Suppressor macrophage treated with lipopolysaccharide for 4 hours (primary cell): ENCODE data around the gene ZBTB4.
"Not testable (repeated sequence)": the region's sequence is repeated elsewhere in the genome, so short reads cannot be mapped to it uniquely, and the experiment has no call there.

Experiments used
- DNase-seq: peaks from one replicate; pipeline ENCODE4 v3.0.0-alpha.2; 2020

The ZBTB4 gene

DNA sequence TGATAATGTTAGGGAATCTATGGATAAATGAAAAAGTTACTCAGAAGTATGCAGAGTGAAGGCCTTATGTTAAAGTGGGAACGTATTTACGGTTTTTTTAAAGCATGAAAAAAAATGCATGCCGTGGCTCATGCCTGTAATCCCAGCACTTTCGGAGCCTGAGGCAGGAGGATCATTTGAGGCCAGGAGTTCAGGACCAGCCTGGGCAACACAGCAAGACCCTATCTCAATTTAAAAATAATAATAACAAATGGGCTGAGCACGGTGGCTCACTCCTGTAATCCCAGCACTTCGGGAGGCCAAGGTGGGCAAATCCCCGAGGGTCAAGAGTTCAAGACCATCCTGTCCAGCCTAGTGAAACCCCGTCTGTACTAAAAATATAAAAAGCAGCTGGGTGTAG, 10.7 kb upstream of the ZBTB4 start:
- no peak for DNase-seq

DNA sequence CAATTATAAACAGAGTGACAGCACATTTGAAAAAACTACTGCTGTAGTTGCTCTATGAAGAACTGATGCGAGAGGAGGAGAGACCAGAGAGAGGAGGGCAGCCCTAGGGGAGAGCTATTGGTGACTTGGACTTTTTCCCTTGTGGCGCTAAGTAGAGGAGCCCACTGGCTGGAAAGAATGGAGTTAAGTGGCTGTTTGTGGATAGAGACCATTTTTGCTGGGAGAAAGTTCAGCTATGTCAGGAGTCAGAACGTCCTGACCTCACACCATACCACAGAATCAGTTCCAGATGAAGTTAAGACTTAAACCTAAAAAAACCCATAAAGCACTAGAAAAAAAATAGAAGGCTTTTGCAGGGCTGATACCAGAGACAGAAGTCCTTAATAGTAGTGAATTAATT, 6.8 kb upstream of the ZBTB4 start:
- no peak for DNase-seq

DNA sequence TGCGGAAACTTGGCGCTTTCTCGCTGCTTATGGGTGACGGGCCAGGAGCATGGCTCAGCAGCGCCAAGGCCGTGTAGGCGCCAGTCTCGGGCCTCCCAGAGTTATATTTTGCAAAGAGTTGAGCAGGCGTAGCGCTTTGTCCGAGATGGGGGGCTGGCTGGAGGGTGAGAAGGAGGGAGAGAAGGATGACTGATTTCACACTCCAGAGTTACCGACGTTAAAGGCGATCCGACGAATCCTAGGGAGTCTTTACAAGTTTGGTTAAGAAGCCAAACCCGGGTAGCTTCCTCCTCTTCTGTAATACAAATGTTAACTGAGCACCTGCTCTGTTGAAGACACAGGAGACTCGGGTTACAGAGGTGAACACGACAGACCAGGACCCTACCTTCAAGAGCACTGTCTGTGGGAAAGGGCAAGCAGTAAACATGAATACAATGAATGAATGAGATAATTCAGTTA, 5.5 kb upstream of the ZBTB4 start:
- DNase-seq: no peak

DNA sequence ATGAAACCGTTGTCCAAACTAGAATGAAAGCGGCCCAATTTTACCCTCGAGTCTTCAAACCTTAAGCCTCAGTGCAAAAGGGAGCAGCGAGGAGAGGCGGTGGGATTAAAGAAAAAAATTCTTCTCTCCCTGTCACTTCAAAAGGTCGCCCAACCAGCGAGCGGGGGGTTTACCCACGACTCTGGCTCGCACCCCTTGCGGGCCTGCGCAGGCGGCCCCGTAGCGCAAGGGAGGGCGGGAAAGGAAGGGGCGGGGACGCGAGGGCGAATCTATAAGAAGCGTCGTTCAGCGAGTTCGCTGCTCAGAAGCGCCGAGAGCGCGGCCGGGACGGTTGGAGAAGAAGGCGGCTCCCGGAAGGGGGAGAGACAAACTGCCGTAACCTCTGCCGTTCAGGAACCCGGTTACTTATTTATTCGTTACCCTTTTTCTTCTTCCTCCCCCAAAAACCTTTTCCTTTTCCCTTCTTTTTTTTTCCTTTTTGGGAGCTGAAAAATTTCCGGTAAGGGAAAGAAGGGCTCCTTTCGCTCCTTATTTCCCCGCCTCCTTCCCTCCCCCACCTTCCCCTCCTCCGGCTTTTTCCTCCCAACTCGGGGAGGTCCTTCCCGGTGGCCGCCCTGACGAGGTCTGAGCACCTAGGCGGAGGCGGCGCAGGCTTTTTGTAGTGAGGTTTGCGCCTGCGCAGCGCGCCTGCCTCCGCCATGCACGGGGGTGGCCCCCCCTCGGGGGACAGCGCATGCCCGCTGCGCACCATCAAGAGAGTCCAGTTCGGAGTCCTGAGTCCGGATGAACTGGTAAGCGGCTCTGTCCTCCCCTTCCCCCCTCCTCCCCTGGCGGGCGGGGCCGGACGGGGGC, 4.9 kb upstream of the ZBTB4 start, which contains the start of gene POLR2A:
POLR2A (plus strand) TSS at position 300 of the 852 bp plus-strand sequence.
- DNase-seq: peak; percentile 99

DNA sequence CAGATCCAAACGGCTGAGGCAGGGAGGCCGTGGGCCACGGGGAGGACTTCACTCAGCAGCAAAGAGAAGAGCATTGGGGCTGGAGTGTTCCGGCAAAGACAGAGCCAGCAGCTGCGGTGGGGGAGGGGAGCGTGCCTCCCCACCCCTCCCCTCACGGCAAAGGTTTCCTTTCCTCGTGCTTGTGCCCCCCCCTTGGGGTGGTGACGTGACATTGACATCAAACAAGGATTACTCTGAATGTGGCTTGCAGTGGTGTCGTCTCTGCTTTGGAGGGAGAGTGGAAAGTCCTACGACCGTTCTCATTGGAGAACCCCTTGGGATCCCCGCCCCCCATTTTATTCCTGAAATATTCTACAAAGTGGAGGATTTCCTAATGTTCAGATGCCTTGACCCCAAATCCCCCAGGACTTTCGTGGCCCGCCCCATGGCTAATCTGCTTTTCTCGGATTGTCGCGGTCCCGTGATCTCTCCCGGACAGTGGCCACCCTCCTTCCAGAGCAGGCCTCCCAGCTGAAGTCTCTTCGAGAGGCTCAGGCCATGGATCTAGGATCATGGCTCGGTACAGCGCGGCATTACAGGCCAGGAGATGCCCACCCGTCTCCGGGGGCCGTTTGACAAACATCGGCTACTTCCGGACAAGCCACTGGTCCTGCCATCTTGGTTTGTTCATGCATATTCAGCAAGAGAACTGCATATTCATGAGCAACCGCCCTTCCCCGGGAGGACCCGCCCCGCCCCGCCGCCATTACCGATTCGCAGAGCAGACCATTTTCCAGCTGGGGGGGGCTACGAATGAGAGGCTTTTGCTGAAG, 4.0 kb upstream of the ZBTB4 start:
- peak; percentile 96 for DNase-seq

DNA sequence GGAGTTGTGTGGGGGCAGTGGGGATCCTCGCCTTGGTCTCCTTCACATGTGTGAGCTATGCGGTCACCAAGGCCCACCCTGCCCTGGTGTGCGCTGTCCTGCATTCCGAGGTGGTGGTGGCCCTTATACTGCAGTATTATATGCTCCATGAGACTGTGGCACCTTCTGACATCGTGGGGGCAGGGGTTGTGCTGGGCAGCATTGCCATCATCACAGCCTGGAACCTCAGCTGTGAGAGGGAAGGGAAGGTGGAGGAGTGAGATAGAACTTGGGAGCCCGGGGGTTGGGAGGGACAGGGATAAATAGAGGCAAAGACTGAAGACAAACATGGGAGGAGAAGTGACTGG, 3.3 kb upstream of the ZBTB4 start:
- not testable (repeated sequence) for DNase-seq

DNA sequence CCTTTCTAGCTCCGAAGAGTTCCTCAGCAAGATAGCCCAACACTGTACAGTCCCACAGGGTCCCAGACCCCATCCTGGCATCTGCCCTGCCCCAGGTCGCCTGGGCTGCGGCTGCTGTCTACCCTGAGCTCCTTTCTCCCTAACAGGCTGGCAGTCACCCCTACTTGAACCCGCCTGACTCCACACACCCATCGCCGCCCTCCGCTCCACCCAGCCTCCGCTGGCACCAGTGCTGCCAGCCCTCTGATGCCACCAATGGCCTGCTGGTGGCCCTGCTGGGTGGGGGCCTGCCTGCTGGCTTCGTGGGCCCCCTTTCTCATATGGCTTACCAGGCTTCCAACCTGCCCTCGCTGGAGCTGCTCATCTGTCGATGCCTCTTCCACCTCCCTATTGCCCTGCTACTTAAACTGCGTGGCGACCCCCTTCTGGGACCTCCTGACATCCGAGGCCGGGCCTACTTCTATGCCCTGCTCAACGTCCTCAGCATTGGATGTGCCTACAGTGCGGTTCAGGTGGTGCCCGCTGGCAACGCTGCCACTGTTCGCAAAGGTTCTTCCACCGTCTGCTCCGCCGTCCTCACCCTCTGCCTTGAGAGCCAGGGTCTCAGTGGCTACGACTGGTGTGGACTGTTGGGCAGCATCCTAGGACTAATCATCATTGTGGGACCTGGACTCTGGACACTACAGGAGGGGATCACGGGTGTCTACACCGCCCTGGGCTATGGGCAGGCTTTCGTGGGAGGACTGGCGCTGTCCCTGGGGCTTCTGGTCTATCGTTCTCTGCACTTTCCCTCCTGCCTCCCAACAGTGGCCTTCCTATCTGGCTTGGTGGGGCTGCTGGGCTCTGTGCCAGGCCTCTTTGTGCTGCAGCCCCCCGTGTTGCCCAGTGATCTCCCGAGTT, 2.7 kb upstream of the ZBTB4 start:
- not testable (repeated sequence) for DNase-seq

DNA sequence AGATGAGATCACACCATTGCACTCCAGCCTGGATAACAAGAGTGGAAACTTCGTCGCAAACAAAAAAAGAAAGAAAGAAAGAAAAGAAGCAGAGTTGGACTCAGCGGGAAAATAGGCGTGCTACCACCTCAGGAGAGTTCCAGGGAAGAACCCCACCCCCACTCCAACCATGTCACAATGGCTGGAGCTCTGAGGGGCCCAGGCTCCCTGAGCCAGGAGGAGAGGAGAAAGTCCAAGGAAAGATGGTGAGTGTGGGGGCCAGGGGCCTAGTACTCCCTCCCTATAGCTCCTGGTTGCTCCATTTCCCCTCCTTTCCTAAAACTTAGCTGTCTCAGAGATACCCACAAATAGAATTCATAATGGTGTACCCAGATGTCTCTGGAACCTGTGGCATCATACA, 1.8 kb upstream of the ZBTB4 start, which contains the start of gene SLC35G6:
SLC35G6 (plus strand) TSS at position 172 of the 400 bp plus-strand sequence; CDS start at position 243, 71 bp downstream.
- not testable (repeated sequence) for DNase-seq

DNA sequence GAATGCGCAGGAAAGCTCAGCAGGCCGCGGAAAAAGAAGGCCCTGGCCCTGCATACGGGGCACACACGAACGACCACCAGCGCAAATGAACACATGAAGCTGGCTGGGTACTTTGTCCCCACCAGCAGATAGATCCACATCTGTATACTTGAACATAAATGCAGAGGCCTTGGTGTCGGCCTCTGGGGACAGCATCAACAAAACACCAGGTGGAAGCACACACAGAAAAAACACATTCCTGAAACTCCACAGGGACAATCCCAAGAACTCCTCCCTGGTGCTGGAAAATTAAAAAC, 606 bp upstream of the ZBTB4 start:
- no peak for DNase-seq

DNA sequence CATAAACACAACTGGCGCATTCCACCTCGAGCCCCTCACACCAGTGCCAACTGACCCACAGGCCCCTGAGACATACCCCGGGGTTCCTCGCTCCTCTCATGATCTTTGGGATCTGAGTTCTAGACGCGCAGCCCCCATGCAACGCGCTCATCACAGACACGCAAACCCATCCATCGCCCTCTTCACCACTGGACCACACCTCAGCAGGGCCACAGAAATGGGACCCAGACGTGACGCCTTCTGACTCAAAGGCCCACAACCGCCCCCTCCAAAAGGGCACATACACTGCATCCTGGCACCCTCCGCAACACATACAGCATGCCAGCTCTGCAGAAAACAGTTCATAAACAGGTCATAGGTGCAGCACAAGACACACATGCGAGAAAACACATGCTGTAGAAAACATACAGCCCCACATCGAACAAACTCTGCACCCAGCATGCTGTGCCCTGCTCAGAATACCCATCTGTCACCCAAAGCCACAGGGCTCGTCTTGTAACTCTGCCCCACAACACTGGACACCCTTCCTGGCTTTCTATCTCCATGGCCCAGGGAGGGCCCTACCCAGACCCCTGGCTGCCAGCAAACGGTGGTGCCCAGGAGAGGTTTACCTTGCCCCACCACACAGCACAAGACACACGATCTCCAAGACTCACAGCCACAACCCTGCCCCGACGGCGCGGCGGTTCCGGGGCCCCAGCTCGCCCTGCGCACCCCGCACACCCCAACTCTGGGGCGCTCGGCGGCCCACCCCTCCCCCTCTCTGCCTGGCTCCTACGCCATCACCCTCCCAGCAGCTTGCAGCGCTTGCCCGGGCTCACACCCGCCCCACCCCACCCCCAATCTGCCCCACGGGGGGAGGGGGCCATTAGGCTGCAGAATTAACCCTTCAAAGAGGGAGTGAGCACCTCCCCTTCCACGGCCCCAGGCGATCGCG, 887 bp downstream of the ZBTB4 start:
- no peak for DNase-seq

DNA sequence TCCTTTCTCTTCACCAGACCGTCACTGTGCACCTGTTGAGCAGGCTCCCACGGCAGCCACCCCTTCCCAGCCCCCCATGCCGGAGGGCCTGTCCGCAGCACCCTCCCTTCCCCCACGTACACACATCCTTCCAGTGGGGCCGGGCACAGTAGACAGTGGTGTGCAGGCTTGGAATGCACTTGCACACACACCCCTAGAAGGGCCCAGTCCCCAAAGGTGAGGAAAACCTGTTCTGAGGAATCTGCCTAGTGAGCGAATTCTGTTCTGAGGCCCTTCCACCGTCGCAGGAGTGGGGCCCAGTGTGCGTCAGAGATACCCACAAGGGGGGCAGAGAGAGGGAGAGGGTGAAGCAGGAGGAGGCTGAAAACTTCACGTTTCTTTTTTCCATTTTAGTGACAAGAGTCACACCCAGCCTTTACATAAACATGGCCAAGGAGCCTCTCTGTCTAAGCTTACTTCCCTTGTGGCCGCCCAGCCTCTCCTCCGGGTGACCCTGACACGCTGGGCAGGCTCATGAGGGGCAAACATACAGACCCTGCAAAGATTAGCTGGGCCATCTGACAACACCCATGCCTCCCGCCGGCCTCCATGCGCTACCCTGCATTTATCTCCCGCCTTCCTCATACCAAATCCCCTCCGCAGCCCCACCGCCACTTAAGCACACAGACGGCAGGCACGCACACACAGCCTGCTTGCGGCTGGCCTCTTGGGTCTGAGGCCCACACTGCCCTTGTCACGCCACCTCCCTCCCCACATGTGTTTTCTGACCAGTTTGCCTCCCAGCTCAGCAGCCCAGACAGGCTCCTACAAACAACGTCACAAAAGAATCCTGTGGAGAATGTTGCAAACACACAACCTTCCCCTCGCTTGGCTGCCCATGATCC, 1.8 kb downstream of the ZBTB4 start:
- DNase-seq: peak; percentile 36

DNA sequence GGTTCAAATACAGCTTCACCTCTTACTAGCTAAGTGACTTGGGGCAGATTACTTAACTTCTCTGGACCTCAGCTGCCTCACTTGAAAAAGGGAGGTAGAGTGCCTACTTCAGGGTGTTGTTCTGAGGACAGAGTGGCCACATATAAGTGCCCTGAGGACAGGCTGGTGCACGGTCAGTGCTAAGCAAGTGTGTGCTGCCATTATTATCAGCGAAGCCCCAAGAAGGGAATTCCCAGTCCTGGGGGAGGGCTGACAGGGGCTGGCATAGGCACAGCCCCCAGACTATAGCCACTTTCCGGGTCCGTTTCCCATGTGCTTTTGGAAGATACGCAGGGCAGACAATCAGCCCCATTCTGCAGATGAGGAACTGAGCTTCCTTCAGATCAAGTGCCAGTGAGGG, 2.5 kb downstream of the ZBTB4 start:
- no peak for DNase-seq

DNA sequence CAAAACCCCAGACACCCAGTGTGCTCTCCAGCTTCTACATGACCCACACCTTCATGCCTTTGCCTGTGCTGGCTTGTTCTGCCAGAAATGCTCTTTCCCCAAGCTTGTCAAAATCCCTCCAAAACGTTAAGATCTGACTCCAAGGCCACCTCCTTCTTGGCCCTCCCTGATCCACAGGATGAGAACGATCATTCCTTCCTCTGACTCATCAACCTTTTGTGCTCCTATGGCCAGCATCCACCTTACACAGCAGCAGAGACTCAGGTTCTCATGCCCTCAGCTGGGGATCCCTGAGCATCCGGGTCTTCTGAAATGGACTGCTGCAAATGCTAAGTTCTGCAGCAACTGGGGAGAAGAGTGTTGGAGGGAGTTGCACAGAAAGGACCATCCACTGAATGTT, 2.9 kb downstream of the ZBTB4 start:
- DNase-seq: no peak

DNA sequence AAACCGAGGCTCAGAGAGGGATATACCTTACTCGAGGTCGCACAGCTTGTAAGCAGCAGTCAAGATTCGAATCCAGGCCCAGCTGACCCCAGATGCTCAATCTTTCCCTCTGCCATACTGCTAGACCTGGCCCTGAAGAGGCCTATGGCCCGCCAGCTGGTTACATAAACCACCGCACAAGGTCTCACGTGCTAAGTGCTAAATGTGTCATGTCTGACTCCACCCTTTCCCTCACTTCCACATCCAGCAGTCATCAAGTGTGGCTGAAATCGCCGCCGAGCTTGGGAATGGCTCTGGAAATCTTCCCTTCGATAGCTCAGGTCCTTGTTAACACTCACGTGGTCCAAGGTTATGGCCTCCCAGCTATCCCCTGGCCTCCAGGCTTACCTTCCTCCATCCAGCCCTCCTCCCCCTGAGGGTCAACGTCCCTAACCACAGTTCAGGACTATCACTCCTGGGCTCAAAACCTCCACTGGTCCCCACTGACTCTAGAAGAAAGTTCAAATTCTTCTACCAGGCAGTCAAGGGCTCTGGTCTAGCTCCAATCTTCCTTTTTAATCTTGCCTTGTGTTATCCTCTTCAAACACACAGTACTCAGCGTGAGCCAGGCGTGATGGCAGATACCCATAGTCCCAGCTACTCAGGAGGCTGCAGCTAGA, 3.5 kb downstream of the ZBTB4 start:
- DNase-seq: peak; percentile 77

DNA sequence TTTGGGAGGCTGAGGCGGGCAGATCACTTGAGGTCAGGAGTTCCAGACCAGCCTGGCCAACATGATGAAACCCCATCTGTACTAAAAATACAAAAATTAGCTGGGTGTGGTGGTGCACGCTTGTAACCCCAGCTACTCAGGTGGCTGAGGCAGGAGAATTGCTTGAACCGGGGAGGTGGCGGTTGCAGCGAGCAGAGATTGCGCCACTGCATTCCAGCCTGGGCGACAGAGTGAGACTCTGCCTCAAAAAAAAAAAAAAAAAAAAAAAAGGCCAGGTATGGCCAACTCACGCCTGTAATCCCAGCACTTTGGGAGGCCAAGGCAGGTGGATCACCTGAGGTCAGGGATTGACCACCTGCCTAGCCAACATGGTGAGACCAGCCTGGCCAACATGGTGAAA, 4.7 kb downstream of the ZBTB4 start:
- not testable (repeated sequence) for DNase-seq

DNA sequence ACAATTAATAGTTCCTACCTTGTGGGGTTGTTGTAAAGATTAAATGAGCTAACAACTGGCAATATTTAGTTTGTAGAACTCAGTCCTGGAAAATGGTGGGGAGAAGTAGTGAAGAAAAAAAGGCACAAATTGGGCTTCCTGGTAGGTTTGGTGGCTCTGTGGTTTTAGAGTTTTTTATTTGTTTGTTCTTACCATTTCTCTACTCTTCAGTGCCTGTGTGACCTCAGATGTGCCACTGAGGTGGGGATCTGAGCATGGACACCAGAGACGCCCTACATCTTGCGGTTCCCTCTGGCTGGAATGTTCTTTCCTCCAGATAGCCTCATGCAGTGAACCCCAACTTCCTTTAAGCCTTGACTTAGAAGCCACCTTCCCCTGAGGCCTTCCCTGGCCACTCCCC, 7.7 kb downstream of the ZBTB4 start:
- DNase-seq: no peak

DNA sequence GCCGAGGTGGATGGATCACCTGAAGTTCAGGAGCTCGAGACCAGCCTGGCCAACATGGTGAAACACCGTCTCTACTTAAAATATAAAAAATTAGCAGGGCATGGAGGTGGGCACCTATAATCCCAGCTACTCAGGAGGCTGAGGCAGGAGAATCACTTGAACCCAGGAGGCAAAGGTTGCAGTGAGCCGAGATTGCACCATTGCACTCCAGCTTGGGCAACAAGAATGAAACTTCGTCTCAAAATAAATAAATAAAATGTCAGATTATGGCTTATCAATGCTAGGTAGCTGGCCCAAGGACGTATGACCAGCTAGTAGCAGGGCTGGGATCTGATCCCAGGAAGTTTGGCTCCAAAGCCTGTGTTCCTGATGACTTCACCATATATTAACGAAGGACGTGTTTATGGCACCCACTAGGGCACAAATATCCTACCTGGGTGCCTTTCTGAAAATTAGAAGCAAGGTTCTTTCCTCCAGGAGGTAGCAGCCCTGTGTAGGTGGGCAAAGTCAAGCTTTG, 8.9 kb downstream of the ZBTB4 start:
- not testable (repeated sequence) for DNase-seq

DNA sequence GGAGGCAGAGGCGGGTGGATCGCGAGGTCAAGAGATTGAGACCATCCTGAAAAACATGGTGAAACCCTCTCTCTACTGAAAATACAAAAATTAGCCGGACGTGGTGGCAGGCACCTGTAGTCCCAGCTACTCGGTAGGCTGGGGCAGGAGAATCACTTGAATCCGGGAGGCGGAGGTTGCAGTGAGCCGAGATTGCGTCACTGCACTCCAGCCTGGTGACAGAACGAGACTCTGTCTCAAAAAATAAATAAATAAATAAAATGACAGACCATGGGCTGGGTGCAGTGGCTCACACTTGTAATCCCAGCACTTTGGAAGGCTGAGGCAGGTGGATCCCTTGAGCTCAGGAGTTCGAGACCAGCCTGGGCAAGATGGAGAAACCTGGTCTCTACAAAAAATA, 9.6 kb downstream of the ZBTB4 start:
- DNase-seq: not testable (repeated sequence)

DNA sequence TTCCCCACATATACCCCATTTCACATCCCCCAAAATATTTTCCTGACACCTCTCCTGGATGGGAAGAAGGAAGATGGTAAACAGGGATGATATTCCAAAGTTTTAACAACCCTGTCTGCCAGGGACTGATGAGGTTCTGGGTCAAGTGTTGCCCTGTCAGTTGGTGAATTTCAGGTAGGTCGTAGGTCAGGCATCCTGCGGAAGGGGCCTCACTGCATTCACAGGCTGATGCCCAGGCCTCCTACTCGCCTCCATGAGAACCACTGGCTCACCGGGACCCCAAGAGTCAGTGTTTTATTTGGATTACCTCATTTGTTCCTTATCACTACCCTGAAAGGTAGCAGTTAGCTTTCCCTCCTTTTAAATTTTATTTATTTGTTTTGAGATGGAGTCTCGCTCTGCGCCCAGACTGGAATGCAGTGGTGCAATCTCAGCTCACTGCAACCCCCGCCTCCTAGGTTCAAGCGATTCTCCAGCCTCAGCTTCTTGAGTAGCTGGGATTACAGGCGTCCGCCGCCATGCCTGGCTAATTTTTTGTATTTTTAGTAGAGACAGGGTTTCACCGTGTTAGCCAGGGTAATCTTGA, 10.5 kb downstream of the ZBTB4 start:
- DNase-seq: no peak

DNA sequence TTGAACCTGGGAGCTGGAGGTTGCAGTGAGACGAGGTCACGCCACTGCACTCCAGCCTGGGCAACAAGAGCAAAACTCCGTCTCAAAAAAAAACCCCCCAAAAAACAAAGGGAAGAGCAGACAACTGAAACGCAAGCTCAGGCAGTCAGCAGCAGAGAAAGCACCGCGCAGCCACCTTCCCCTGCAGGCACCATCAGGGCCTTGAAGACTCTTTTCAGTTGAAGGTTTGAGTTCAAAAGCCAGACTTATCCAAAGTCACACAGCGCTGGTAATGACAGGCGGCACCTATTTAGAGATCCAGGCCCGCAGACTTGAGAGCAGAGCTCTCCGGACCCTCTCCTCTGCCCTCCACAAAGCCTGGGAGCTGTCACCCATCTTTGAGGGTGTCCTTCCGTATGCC, 11.1 kb downstream of the ZBTB4 start:
- DNase-seq: no peak
